Measurements from ENCODE around the gene GPR32. TPM values are rescaled to one million over a fixed set of nuclear protein-coding genes. Genes with fewer than 3 reads are reported as not detected.
"Not testable (repeated sequence)": the region's sequence is repeated elsewhere in the genome, so short reads cannot be mapped to it uniquely, and the experiment has no call there.

The GPR32 gene
- total RNA-seq = under 1 TPM in 3 of 8 experiments, not detected in 5; 0.11 to 0.41 (median 0.38) TPM

- H3K4me1 ChIP-seq (replicated peaks in 1 of 2); H3K27ac ChIP-seq; in situ Hi-C loops (cut with MboI; ENCODE audit: low pct_unique_long_range_greater_than_20kb in 2 of 9, low sequenced_read_pairs in 9 of 9, unreplicated experiment in 9 of 9); H3K4me3 ChIP-seq; ATAC-seq (replicated peaks in 6 of 8): not testable (repeated sequence)
- WGBS, 10 experiments = 0 to 85% (median 64%) methylated on average over 1 to 2 of the region's 2 CpGs; no CpG with 5 or more reads in 3 of the 10 experiments
Observed at GRCh38 chr19:50770164-50770563, at the start of gene GPR32. Gene GPR32, plus strand, starts transcription at chr19:50770464. Its CDS starts 137 bp downstream, at chr19:50770601.

DNA sequence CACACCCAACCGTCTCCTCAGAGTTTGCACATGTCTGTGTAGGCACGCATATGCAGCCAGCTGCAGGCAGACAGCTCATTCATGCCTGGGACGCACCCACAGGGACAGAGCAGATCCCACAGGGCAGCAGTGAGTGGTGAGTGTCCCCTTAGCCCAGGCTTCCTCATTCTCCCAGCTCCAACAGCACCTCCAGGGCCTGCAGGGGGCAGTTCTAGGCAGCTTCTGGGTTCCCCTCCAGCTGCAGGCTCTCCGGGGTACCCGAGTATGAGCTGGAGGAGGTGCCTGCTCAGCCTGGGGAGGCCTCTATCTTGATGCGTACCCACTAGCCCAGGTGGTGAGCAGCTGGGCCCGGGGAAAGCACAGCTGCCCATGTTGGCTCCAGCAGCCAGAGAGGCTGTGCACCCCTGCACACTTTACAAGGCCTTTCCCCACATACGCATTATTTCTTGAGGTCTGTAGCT lies 49.3 kb upstream of the GPR32 start:
- 0 to 81% methylated on average over 1 to 3 of the region's 8 CpGs; no CpG with 5 or more reads in 8 of the 10 experiments for WGBS, 10 experiments
- Histone ChIP-seq H3K4me3 (no peak overlapping the region), H3K4me1 (replicated peaks in 1 of 2) (peaks cover 40 to 42% of the 10 kb centered on the region in 2 donors), H3K27ac (no peak overlapping the region)
- in situ Hi-C loops (cut with MboI; ENCODE audit: low pct_unique_long_range_greater_than_20kb in 2 of 9, low sequenced_read_pairs in 9 of 9, unreplicated experiment in 9 of 9) = no loop called here
- ATAC-seq (replicated peaks in 6 of 8) = peak in 3 of 8 experiments; percentile 37 to 62 (median 38)

- no peak for ATAC-seq (replicated peaks in 6 of 8)
- in situ Hi-C loops (cut with MboI; ENCODE audit: low pct_unique_long_range_greater_than_20kb in 2 of 9, low sequenced_read_pairs in 9 of 9, unreplicated experiment in 9 of 9) = no loop called here
- Histone ChIP-seq H3K27ac (peak overlapping the region; percentile 65 to 82), H3K4me3 (no peak overlapping the region), H3K4me1 (replicated peaks in 1 of 2) (peaks cover 42 to 45% of the 10 kb centered on the region in 2 donors)
- 50 to 100% (median 83%) methylated on average over 1 to 3 of the region's 10 CpGs; no CpG with 5 or more reads in 6 of the 10 experiments for WGBS, 10 experiments
Observed at GRCh38 chr19:50721441-50722137, 48.7 kb upstream of the GPR32 start.

- in situ Hi-C loops (cut with MboI; ENCODE audit: low pct_unique_long_range_greater_than_20kb in 2 of 9, low sequenced_read_pairs in 9 of 9, unreplicated experiment in 9 of 9) = no loop called here
- 0 to 59% (median 37%) methylated on average over 2 to 7 of the region's 15 CpGs; no CpG with 5 or more reads in 6 of the 10 experiments for WGBS, 10 experiments
- H3K4me3 ChIP-seq = no peak overlapping the region
- peaks cover 42 to 45% of the 10 kb centered on the region in 2 donors for H3K4me1 ChIP-seq (replicated peaks in 1 of 2)
- ATAC-seq (replicated peaks in 6 of 8) = peak in 5 of 8 experiments; percentile 12 to 31 (median 17)
- H3K27ac ChIP-seq = peak overlapping the region; percentile 76 to 82
Observed at GRCh38 chr19:50722201-50723013, 47.9 kb upstream of the GPR32 start.

DNA sequence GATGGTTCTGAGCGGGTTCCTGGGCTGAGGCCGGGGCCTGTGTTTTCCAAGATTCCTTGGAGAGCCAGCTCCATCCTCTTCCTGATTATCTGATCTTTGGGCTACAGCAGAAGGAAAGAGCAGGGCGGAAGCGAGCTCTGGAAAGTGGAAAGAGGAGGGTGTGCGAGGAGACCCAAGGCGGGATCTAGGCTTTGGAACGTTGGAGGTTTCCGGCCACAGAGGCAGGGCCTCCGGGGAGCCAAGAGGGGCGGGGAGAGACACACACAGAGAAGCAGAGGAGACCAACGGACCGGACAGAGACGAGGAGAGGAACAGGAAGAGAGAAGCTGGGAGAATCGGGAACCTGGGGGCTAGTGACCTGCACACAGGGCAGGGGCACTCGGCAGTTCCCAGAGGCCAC lies 47.2 kb upstream of the GPR32 start, which contains the start of gene CLEC11A:
CLEC11A (plus strand) TSS at position 296 of the 400 bp plus-strand sequence. CDS start 162 bp downstream, outside the sequence.
- ATAC-seq (replicated peaks in 6 of 8) = peak in 2 of 8 experiments; percentile 1 to 2
- Histone ChIP-seq H3K27ac (peak within 1 kb of the TSS; percentile 76 to 82), H3K4me1 (replicated peaks in 1 of 2) (peaks cover 39 to 44% of the 10 kb centered on the region in 2 donors), H3K4me3 (peak within 1 kb of the TSS; percentile 43 to 66 (median 45))
- in situ Hi-C loops (cut with MboI; ENCODE audit: low pct_unique_long_range_greater_than_20kb in 2 of 9, low sequenced_read_pairs in 9 of 9, unreplicated experiment in 9 of 9) = no loop called here
- WGBS, 10 experiments = 0 to 68% (median 27%) methylated on average over 3 to 9 of the region's 15 CpGs; no CpG with 5 or more reads in 4 of the 10 experiments

- in situ Hi-C loops (cut with MboI; ENCODE audit: low pct_unique_long_range_greater_than_20kb in 2 of 9, low sequenced_read_pairs in 9 of 9, unreplicated experiment in 9 of 9) = no loop called here
- 0 to 21% methylated on average over 1 to 4 of the region's 31 CpGs; no CpG with 5 or more reads in 8 of the 10 experiments for WGBS, 10 experiments
- peak overlapping the region; percentile 14 to 70 for H3K27ac ChIP-seq
- ATAC-seq (replicated peaks in 6 of 8) = no peak
- H3K4me3 ChIP-seq = peak overlapping the region; percentile 43 to 66 (median 45)
- peaks cover 38 to 45% of the 10 kb centered on the region in 2 donors for H3K4me1 ChIP-seq (replicated peaks in 1 of 2)
Observed at GRCh38 chr19:50723735-50724521, 46.3 kb upstream of the GPR32 start.

DNA sequence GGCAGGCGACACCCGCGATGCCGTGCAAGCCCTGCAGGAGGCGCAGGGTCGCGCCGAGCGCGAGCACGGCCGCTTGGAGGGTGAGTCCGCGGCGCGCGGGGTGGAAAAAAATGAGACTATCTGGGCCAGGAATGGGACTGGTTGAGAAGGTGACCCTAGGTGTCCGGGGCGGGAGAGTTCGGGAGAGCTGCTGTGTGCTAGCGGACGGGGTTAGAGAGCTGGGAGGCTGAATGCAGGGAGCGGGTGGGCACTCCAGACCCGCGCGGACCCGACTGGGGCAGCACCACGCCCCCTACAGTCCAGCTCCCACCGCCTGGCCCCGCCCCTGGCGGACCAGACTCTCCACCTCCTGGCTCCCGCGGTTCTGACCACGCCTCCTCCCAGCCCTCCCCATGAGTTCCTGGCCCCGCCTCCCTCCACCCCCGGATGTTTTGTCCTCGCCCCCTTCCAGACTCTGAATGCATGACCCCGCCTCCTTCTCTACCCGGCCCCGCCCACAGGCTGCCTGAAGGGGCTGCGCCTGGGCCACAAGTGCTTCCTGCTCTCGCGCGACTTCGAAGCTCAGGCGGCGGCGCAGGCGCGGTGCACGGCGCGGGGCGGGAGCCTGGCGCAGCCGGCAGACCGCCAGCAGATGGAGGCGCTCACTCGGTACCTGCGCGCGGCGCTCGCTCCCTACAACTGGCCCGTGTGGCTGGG lies 45.6 kb upstream of the GPR32 start:
- H3K4me3 ChIP-seq = peak overlapping the region; percentile 51 to 66 (median 55)
- H3K27ac ChIP-seq = peak overlapping the region; percentile 72 to 84
- in situ Hi-C loops (cut with MboI; ENCODE audit: low pct_unique_long_range_greater_than_20kb in 2 of 9, low sequenced_read_pairs in 9 of 9, unreplicated experiment in 9 of 9) = no loop called here
- H3K4me1 ChIP-seq (replicated peaks in 1 of 2) = peaks cover 38 to 45% of the 10 kb centered on the region in 2 donors
- WGBS, 10 experiments = 0 to 43% (median 30%) methylated on average over 2 to 21 of the region's 65 CpGs; no CpG with 5 or more reads in 7 of the 10 experiments
- peak; percentile 66 to 81 (median 76) for ATAC-seq (replicated peaks in 6 of 8)

- in situ Hi-C loops (cut with MboI; ENCODE audit: low pct_unique_long_range_greater_than_20kb in 2 of 9, low sequenced_read_pairs in 9 of 9, unreplicated experiment in 9 of 9) = no loop called here
- 0 to 80% (median 13%) methylated on average over 1 to 9 of the region's 52 CpGs; no CpG with 5 or more reads in 5 of the 10 experiments for WGBS, 10 experiments
Observed at GRCh38 chr19:50725218-50725910, 44.9 kb upstream of the GPR32 start.

DNA sequence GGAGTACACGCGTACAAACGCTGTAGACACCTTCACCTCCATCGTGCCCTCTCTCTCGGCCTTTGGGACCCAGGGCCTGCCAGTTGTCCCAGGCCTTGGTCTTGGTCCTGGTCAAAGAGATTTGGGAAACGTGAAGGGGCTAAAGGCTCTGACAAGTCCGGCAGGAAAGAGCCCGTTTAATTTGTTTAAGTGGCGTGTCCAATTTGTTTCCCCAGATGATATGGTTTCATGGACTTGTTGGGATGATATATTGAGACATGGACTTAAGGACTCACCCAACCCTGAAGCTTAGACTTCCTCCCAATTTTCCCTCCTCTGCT lies 44.4 kb upstream of the GPR32 start:
- in situ Hi-C loops (cut with MboI; ENCODE audit: low pct_unique_long_range_greater_than_20kb in 2 of 9, low sequenced_read_pairs in 9 of 9, unreplicated experiment in 9 of 9) = no loop called here
- H3K4me1 ChIP-seq (replicated peaks in 1 of 2) = peaks cover 33 to 41% of the 10 kb centered on the region in 2 donors
- H3K4me3 ChIP-seq = peak overlapping the region; percentile 51 to 66 (median 55)
- no peak for ATAC-seq (replicated peaks in 6 of 8)
- WGBS, 10 experiments = 66 to 93% (median 79%) methylated on average over 2 to 9 of the region's 9 CpGs; no CpG with 5 or more reads in 4 of the 10 experiments
- peak overlapping the region; percentile 72 to 84 for H3K27ac ChIP-seq

More at GRCh38 chr19:50725218-50725910, 44.9 kb upstream of the GPR32 start:
- peak overlapping the region; percentile 72 to 84 for H3K27ac ChIP-seq
- peak overlapping the region; percentile 51 to 66 (median 55) for H3K4me3 ChIP-seq
- peaks cover 33 to 41% of the 10 kb centered on the region in 2 donors for H3K4me1 ChIP-seq (replicated peaks in 1 of 2)
- peak in 6 of 8 experiments; percentile 20 to 42 (median 38) for ATAC-seq (replicated peaks in 6 of 8)

GRCh38 chr19:50728084-50728737 lies 42.1 kb upstream of the GPR32 start:
- in situ Hi-C loops (cut with MboI; ENCODE audit: low pct_unique_long_range_greater_than_20kb in 2 of 9, low sequenced_read_pairs in 9 of 9, unreplicated experiment in 9 of 9) = no loop called here
- H3K4me3 ChIP-seq = peak overlapping the region; percentile 4 to 21 (median 5)
- peak in 7 of 8 experiments; percentile 18 to 65 (median 55) for ATAC-seq (replicated peaks in 6 of 8)

GRCh38 chr19:50729894-50730293 lies 40.4 kb upstream of the GPR32 start:
- Histone ChIP-seq H3K4me3 (no peak overlapping the region), H3K4me1 (replicated peaks in 1 of 2) (peaks cover 9 to 12% of the 10 kb centered on the region in 2 donors), H3K27ac (no peak overlapping the region)
- in situ Hi-C loops (cut with MboI; ENCODE audit: low pct_unique_long_range_greater_than_20kb in 2 of 9, low sequenced_read_pairs in 9 of 9, unreplicated experiment in 9 of 9) = no loop called here
- ATAC-seq (replicated peaks in 6 of 8) = no peak
- 30 to 100% (median 77%) methylated on average over 1 to 5 of the region's 5 CpGs; no CpG with 5 or more reads in 1 of the 10 experiments for WGBS, 10 experiments

More at GRCh38 chr19:50728084-50728737, 42.1 kb upstream of the GPR32 start:
- H3K4me1 ChIP-seq (replicated peaks in 1 of 2) = peaks cover 20 to 23% of the 10 kb centered on the region in 2 donors
- peak overlapping the region; percentile 62 to 85 for H3K27ac ChIP-seq
- WGBS, 10 experiments = 6 to 49% (median 20%) methylated on average over 2 to 34 of the region's 39 CpGs; no CpG with 5 or more reads in 1 of the 10 experiments

Data from motor neuron (in vitro differentiated cells).